NCI-H524 treated with DMSO at 0.1 percent for 48 hours (cell line): ENCODE data around the gene FOXRED1.

Experiments
- DNase-seq: peaks from one replicate; lab custom pipeline; 2025; lab: John Stamatoyannopoulos, UW

FOXRED1 gene

DNA sequence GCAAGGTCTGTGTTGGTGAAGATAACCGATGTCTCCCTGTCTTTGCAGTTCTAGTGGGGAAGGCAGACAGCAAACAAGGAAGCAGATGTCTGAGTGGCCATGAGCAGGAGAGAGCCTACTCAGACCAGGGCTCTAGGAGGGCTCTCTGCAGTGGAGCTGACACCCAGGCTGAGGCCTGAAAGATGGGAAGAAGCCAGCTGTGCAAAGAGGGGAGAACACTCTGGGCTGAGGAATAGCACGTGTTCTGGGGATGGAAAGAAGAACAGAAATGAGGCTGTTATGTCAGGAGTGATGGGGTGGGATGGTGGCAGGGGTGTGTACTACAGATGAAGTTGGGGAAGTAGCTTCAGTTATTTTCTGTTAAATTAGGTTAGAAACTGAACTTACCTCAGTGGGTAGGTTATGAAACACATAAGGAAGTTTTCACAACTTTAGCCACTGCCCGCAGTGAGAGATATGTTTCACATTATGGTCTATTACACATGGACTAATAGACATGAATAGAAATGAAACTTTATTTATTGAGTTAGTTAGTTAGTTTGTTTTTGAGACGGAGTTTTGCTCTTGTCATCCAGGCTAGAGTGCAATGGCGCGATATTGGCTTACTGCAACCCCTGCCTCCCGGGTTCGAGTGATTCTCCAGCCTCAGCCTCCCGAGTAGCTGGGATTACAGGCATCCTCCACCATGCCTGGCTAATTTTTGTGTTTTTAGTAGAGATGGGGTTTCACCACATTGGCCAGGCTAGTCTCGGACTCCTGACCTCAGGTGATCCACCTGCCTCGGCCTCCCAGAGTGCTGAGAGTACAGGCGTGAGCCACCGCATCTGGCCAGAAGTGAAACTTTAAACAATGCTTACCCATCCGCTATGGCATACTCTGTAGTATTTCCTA lies 42.7 kb downstream of the FOXRED1 start:
- no peak for DNase-seq

DNA sequence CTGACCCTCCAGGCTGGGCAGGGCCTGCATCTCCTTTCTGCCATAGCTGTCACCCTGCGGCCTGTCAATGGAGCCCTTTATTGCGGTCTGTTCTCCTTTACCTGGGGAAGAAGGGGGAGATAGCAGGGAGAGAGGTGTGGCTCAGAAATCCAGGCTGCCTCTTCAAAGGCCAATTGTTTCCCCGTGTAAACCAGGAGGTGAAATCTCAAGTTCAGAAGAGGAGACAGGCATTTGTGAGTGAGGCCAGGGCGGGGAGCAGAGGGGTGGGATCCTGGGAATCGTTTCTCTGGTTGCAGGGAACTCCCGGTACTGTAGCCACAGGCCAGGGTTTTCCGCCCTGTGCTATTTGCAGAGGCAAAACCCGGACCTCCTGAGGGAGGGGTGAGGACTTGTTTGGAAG lies 44.0 kb downstream of the FOXRED1 start:
- DNase-seq, result no peak

DNA sequence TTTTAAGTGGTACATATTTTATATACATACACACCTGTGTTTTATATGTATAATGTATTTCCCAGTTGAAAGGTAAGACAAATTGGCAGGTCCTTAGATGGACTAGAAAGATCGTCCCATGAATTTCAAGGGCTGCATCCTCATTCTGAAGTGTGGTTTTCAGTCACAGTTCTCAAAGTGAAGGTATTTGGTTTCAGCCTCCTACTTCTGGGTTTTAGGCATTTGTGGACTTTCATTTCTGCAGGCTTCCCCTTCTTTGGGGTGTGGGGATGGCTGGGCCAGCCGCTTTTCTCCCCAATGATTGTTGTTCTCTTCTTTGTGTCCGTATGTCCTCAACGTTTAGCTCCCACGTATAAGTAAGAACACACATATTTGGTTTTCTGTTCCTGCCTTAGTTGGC lies 44.9 kb downstream of the FOXRED1 start:
- DNase-seq, result no peak

DNA sequence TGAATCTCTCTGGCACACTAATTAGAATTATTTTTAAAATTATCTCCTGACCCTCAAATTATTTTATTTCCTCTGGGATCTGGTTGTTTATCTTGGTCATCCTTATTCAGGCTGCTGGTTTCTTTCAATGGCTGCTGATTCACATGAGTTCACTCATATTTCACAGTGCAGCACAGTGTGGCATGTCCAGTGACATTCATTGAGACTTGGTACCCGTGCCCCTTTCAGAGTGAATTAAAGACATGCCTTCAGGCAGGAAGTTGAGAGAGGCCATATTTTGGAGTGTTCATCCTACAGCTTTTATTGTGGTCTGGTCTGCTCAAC lies 48.4 kb downstream of the FOXRED1 start:
- DNase-seq, result no peak

DNA sequence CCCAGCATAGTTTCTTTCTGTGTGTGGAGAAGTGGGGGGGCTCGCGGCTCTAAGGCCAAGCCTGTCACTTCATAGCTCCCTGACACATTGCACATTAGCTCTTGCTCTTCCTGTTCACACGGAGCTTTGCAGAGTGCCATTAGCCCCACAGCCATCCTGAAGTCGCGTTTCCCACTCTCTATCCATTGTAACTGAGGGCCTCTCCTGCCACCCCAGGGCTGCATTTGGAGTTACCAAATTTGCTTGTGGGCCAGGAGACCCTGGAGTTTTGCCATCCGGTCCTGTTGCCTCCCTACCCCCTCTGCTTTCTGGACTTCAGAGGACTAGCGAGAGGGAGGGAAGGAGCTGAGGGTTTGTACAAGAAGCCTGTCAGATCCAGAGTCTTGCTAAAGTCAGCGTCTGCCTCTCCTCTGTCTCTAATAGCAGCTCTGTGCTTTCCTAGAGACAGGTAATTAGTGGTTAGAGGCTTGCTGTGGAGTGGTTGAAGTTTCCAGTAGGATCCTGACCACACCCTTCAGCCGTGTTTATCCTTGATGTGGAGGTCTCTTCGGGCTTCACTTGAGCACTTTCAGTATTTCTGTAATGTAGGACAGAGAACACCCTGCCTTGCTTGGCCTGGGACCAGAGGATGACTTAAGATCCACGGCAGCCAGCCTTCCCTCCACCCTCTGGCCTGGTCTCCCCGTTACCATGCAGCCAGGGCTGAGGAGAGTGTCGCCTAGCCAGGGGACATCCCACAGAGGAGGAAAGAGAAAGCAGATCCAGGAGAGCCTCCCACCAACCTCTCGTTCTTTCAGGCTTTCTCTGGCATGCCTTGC lies 49.0 kb downstream of the FOXRED1 start:
- DNase-seq, result no peak

DNA sequence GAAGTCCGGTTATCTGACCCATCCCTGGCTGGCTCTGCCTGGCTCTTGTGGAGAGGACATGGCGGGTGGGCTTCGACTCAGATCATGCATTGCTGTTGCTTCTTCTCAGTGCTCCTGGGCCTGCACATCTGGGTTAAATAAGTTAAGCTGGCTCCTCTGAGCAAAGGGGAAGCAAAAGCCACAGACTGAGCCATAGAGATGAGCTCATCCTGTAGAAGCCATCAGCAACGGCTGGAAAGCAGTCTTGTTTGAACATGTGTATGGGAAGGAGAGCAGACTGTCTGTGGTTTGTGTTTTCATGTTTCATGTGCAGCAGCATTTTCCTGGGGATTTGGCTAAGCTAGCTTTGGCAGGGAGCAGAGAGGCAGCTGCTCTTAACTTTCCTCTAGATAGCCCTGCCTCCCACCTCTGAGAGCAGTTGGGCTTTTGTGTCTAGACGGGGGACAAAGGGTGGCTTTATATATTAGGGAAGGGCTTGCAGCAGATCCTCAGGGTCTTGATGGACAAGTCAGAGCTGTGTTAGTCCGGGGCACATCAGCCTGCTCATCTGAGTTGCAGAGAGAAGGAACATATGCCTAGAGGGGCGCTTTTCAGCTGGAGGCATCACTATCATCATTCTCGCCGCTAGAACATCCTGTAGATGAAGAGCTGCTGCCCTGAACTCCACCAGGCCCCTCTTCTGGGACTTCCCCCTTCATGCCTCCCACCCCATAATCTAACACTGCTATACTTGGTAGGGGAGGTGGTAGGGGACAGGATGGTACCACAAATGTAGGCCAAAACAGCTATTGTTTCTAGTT lies 49.8 kb downstream of the FOXRED1 start:
- DNase-seq, result no peak

DNA sequence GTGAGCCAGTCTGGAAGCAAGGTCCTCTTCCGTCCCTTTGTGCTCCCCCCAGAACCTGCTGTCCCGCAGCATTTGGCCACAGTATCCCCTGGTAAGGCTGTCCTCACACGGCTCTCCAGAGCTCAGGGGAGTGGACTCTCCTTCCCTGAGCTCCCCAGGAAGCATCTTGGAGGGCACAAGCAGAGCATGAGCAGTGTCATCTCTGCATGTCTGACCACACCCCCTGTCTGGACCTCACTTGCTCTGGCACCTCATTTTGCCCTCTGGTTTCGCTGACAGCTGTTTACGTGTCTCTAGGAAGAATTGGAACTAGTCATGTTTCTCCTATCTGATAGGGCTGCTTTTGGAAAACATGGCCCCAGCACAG lies 50.4 kb downstream of the FOXRED1 start:
- no peak for DNase-seq

DNA sequence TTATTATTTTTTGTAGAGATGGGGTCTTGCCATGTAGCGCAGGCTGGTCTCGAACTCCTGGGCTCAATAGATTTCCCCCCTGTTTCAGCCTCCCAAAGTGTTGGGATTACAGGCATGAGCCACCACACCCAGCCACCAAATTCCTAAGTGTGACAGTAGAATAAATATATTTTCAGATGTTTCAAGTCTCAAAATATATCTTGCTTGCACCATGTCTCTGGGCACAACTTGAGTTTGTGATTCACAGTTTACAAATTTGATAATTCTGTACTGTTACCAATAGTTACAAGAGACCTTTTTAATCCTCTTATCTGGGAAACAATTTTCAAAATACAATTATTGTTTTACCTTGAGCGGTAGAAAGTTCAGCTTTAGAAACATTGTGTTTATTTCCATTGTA lies 54.0 kb downstream of the FOXRED1 start:
- DNase-seq, result no peak

DNA sequence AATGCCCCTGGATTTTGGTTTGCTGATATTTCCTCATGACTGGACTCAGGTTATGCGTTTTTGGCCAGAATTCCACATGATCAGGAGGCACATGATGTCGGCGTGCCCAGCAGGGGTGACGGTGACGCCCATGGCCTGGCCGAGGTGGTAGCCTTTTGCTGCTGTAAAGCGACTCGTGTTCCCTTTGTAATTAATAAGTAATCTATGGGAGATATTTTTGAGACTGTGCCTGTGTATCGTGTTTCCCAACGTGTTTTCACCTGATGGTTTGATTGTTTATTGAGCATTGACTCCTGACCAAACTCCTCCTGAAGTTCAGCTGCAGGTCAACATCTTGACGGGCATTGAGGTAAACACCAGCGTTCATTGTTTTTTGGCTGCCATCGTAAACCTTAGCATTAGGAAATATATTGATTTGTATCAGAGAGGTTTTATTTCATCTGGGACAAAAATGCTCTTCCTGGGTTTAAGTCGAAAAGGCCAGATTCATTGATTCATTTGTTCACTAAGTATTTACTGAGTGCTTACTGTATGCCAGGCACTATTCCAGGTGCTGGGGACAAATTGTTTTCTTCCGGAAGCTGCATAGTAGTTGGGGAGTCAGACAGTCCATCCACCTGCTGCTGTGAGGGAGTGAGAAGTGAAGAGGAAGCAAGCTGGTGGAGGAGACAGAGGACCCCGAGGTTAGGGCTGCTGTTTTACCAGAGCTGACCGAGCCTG lies 58.5 kb downstream of the FOXRED1 start:
- DNase-seq, result no peak
